OCI-LY3 (cell line): ENCODE results near the gene SNX25.

Experiments
- EZH2phosphoT487 ChIP-seq: fragments of 200-600 bp; shearing (Covaris generic); IDR thresholded peaks from 2 replicates; pipeline ENCODE4 v1.6.1; 2018; ENCODE audit warnings: antibody characterized with exemption, mixed run types, low read depth
- TF ChIP-seq, protein P1 (sequence below): fragments of 200-600, 300-600 bp; sonication (generic); IDR thresholded peaks from 2 replicates; pipeline ENCODE4 v1.5.1; 2014; ENCODE audit warnings: antibody characterized with exemption, low read length, low read depth

DNA sequence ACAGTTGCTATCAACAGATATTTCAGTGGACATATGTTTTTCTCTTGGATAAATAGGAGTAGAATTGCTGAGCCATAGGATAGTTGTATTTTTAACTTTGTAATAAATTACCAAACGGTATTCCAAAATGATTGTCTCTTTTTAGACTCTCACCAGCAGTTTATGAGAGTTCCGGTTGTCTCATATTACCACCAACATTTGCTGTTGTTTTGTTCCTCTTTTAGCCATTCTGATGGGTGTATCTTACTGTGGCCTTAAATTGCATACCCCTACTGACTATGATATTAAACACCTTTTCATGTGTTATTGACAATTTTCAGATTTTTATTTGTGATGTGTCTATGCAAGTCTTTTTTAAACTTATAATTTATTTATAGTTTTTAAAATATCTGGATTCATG, 39.7 kb downstream of the SNX25 start:
- TF ChIP-seq, protein P1, sequence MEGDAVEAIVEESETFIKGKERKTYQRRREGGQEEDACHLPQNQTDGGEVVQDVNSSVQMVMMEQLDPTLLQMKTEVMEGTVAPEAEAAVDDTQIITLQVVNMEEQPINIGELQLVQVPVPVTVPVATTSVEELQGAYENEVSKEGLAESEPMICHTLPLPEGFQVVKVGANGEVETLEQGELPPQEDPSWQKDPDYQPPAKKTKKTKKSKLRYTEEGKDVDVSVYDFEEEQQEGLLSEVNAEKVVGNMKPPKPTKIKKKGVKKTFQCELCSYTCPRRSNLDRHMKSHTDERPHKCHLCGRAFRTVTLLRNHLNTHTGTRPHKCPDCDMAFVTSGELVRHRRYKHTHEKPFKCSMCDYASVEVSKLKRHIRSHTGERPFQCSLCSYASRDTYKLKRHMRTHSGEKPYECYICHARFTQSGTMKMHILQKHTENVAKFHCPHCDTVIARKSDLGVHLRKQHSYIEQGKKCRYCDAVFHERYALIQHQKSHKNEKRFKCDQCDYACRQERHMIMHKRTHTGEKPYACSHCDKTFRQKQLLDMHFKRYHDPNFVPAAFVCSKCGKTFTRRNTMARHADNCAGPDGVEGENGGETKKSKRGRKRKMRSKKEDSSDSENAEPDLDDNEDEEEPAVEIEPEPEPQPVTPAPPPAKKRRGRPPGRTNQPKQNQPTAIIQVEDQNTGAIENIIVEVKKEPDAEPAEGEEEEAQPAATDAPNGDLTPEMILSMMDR = no peak
- no peak for TF ChIP-seq EZH2phosphoT487
